Kidney capillary endothelial cell (primary cell): ENCODE measurements around the gene SYT8.
"Not testable (repeated sequence)": the region's sequence is repeated elsewhere in the genome, so short reads cannot be mapped to it uniquely, and the experiment has no call there.

Experiments
- DNase-seq: peaks from one replicate; pipeline ENCODE4 v3.0.0-alpha.2; 2018; ENCODE audit warnings: low spot score

SYT8 gene

GRCh38 chr11:1834779-1835670 lies at the start of gene SYT8:
SYT8 (plus strand) TSS chr11:1834990; CDS start chr11:1835106, 116 bp downstream.
- no peak for DNase-seq

- DNase-seq, result no peak
These were observed 48.9 kb upstream of the SYT8 start for GRCh38 chr11:1785749-1786413.

- DNase-seq, result no peak
These were observed 48.3 kb upstream of the SYT8 start for GRCh38 chr11:1786466-1786865.

- DNase-seq, result no peak
These were observed 42.9 kb upstream of the SYT8 start for GRCh38 chr11:1791912-1792311.

- DNase-seq, result no peak
These were observed 42.3 kb upstream of the SYT8 start for GRCh38 chr11:1792461-1792860.

GRCh38 chr11:1793081-1793480 lies 41.7 kb upstream of the SYT8 start:
- DNase-seq, result no peak

GRCh38 chr11:1796413-1797011 lies 38.3 kb upstream of the SYT8 start:
- DNase-seq, result no peak

GRCh38 chr11:1797391-1798125 lies 37.2 kb upstream of the SYT8 start:
- no peak for DNase-seq

GRCh38 chr11:1803246-1803645 lies 31.5 kb upstream of the SYT8 start:
- no peak for DNase-seq

- not testable (repeated sequence) for DNase-seq
These were observed 30.8 kb upstream of the SYT8 start for GRCh38 chr11:1803835-1804519.

GRCh38 chr11:1805525-1805924 lies 29.3 kb upstream of the SYT8 start:
- no peak for DNase-seq

- DNase-seq, result no peak
These were observed 27.4 kb upstream of the SYT8 start for GRCh38 chr11:1807264-1807995.

GRCh38 chr11:1810761-1811160 lies 24.0 kb upstream of the SYT8 start:
- no peak for DNase-seq

- no peak for DNase-seq
These were observed 22.5 kb upstream of the SYT8 start for GRCh38 chr11:1812274-1812673.

- DNase-seq, result no peak
These were observed 22.0 kb upstream of the SYT8 start for GRCh38 chr11:1812801-1813200.

- DNase-seq, result not testable (repeated sequence)
These were observed 21.4 kb upstream of the SYT8 start for GRCh38 chr11:1813356-1813755.

GRCh38 chr11:1814691-1815090 lies 20.1 kb upstream of the SYT8 start:
- no peak for DNase-seq

GRCh38 chr11:1815311-1815710 lies 19.5 kb upstream of the SYT8 start:
- DNase-seq, result no peak

GRCh38 chr11:1815751-1816150 lies 19.0 kb upstream of the SYT8 start:
- DNase-seq, result no peak

- no peak for DNase-seq
These were observed 17.8 kb upstream of the SYT8 start for GRCh38 chr11:1817000-1817399.

- DNase-seq, result no peak
These were observed 17.3 kb upstream of the SYT8 start for GRCh38 chr11:1817511-1817910.
